Measurements from ENCODE around the gene RPL39L. TPM values are rescaled to one million over a fixed set of nuclear protein-coding genes. Genes with fewer than 3 reads are reported as not detected.

RPL39L gene
- total RNA-seq, 1 donor from 2014 or later, result 13.4 TPM

- peaks cover 2% of the 10 kb centered on the region for H3K4me1 Mint-ChIP-seq
- TF ChIP-seq, protein P1, sequence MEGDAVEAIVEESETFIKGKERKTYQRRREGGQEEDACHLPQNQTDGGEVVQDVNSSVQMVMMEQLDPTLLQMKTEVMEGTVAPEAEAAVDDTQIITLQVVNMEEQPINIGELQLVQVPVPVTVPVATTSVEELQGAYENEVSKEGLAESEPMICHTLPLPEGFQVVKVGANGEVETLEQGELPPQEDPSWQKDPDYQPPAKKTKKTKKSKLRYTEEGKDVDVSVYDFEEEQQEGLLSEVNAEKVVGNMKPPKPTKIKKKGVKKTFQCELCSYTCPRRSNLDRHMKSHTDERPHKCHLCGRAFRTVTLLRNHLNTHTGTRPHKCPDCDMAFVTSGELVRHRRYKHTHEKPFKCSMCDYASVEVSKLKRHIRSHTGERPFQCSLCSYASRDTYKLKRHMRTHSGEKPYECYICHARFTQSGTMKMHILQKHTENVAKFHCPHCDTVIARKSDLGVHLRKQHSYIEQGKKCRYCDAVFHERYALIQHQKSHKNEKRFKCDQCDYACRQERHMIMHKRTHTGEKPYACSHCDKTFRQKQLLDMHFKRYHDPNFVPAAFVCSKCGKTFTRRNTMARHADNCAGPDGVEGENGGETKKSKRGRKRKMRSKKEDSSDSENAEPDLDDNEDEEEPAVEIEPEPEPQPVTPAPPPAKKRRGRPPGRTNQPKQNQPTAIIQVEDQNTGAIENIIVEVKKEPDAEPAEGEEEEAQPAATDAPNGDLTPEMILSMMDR (IDR thresholded peaks at IDR 0.05; ENCODE audit: unreplicated experiment), result no peak
- no peaks in the 10 kb centered on the region for H3K27me3 Mint-ChIP-seq (ENCODE audit: low read depth)
- no peak overlapping the region for H3K27ac Mint-ChIP-seq
- DNase-seq (ENCODE audit: low spot score in 2 of 2, unreplicated experiment in 2 of 2), result no peak
- peaks cover 30% of the 10 kb centered on the region for H3K9me3 Mint-ChIP-seq
- H3K4me3 Mint-ChIP-seq, result no peak overlapping the region
- peaks cover 9% of the 10 kb centered on the region for H3K36me3 Mint-ChIP-seq
Observed at GRCh38 chr3:187084580-187084979, 54.7 kb downstream of the RPL39L start.

DNA sequence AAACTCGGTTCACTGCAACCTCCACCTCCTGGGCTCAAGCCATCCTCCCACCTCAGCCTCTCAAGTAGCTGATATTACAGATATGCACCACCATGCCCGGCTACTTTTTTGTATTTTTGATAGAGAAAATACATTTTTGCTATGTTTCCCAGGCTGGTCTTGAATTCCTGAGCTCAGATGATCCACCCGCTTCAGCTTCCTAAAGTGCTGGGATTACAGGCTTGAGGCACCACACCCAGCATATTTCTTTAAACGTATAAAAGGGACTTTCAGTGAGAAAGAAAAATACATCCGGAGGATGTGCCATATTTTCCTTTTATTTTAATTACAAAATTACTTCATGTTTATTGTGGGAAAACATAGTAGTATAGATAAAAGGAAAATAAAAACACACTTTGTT, 55.2 kb downstream of the RPL39L start:
- Mint-ChIP-seq H3K4me3 (no peak overlapping the region), H3K27ac (no peak overlapping the region)
- TF ChIP-seq, protein P1 (IDR thresholded peaks at IDR 0.05; ENCODE audit: unreplicated experiment), result no peak

DNA sequence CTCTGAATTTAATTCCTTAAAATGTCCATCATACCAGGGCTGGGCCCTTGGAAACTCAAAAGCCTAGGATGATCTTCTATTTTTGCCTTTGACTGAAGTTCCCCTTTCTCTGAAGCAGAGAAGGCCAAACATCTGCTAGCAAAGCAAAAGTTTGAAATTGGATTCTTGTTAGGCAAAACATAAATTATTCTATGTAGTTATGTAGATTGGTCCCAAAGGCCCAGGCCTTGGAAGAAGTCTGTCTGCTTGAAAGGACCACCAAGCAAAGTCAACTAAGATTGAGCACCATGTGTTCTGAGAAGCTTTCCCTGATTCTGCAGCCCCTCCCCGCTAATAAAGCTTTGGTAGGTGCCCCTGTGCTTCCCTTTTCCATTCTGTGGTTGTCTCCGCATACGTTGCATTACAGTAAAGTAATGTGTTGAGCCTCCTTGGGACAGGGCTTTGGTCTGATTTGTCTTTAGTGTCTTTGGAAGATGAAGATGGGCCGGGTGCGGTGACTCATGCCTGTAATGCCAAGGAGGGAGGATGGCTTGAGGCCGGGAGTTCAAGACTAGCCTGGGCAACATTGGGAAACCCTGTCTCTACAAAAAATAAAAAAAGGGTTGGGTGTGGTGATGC, 56.4 kb downstream of the RPL39L start:
- Mint-ChIP-seq H3K4me1 (peaks cover 2% of the 10 kb centered on the region), H3K4me3 (no peak overlapping the region), H3K9me3 (peaks cover 13% of the 10 kb centered on the region), H3K36me3 (peaks cover 12% of the 10 kb centered on the region), H3K27ac (no peak overlapping the region), H3K27me3 (ENCODE audit: low read depth) (no peaks in the 10 kb centered on the region)
- TF ChIP-seq, protein P1 (IDR thresholded peaks at IDR 0.05; ENCODE audit: unreplicated experiment), result no peak
- DNase-seq (ENCODE audit: low spot score in 2 of 2, unreplicated experiment in 2 of 2), result no peak

More for the DNA sequence above, 55.2 kb downstream of the RPL39L start:
- H3K4me1 Mint-ChIP-seq, result peaks cover 2% of the 10 kb centered on the region
- no peaks in the 10 kb centered on the region for H3K27me3 Mint-ChIP-seq (ENCODE audit: low read depth)
- peaks cover 9% of the 10 kb centered on the region for H3K36me3 Mint-ChIP-seq
- DNase-seq (ENCODE audit: low spot score in 2 of 2, unreplicated experiment in 2 of 2), result no peak
- H3K9me3 Mint-ChIP-seq, result peaks cover 25% of the 10 kb centered on the region

- H3K4me3 Mint-ChIP-seq, result no peak overlapping the region
- no peaks in the 10 kb centered on the region for H3K27me3 Mint-ChIP-seq (ENCODE audit: low read depth)
- H3K36me3 Mint-ChIP-seq, result peaks cover 7% of the 10 kb centered on the region
- H3K9me3 Mint-ChIP-seq, result peaks cover 5% of the 10 kb centered on the region
- peaks cover 2% of the 10 kb centered on the region for H3K4me1 Mint-ChIP-seq
- TF ChIP-seq, protein P1 (IDR thresholded peaks at IDR 0.05; ENCODE audit: unreplicated experiment), result no peak
- DNase-seq (ENCODE audit: low spot score in 2 of 2, unreplicated experiment in 2 of 2), result no peak
- H3K27ac Mint-ChIP-seq, result no peak overlapping the region
Observed at GRCh38 chr3:187080799-187081450, 58.4 kb downstream of the RPL39L start.

DNA sequence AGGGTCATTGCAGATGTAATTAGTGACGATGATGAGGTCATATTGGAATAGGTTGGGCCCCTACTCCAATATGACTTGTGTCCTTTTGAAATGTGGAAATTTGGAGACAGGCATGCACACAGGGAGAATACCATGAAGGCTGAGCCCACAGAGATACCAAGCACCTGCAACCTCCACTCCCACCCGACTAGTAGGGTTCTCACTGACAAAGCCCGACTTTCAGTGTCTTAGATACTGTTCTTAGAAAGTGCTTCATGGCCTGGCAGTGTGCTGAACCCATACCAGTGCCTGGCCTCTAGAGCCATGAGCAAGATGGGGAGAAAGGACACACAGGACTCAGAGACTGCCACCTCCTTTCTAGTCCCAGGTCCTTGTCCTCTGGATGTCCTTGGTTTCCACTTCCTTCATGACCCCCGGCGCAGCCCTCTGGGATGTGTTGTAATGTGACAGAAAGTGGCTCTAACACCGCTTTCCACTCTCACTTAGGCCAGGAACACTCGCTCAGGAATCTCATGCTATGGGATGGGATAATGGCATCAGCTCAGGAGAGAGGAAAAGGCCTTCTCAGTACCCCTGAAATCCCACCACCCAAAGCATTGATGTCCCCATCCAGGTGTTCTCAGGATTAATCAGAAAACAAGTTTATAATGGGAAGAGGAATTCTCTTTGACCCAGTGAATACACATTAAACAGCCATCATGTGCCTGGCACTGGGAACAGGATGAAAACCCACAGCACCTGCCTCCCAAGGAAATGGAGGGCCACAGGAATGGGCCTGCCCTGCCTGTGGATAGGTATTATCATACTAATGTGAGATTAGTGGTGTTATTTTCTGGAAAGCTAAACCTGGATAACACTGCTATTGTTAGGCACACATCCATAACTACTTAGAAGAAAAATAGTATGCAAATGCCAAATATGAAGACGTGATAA, 59.9 kb downstream of the RPL39L start:
- no peaks in the 10 kb centered on the region for H3K27me3 Mint-ChIP-seq (ENCODE audit: low read depth)
- H3K4me3 Mint-ChIP-seq, result no peak overlapping the region
- TF ChIP-seq, protein P1 (IDR thresholded peaks at IDR 0.05; ENCODE audit: unreplicated experiment), result no peak
- H3K36me3 Mint-ChIP-seq, result peaks cover 11% of the 10 kb centered on the region
- no peak for DNase-seq (ENCODE audit: low spot score in 2 of 2, unreplicated experiment in 2 of 2)
- H3K9me3 Mint-ChIP-seq, result no peaks in the 10 kb centered on the region
- H3K4me1 Mint-ChIP-seq, result peaks cover under 1% of the 10 kb centered on the region
- H3K27ac Mint-ChIP-seq, result no peak overlapping the region
